HCEC 1CT (cell line): Measurements from ENCODE around the gene CLCN3.
"Not testable (repeated sequence)": the region's sequence is repeated elsewhere in the genome, so short reads cannot be mapped to it uniquely, and the experiment has no call there.

Experiments used
- DNase-seq: peaks from one replicate; pipeline ENCODE4 v3.0.0-alpha.2; 2017

Gene CLCN3

GRCh38 chr4:169618986-169619385 lies 1.4 kb upstream of the CLCN3 start:
- no peak for DNase-seq

GRCh38 chr4:169619518-169619957 lies 840 bp upstream of the CLCN3 start:
- peak; percentile 27 for DNase-seq

GRCh38 chr4:169620880-169621248 lies 486 bp downstream of the CLCN3 start:
- DNase-seq = no peak

- peak; percentile 80 for DNase-seq
Measured at GRCh38 chr4:169621731-169622492, 1.5 kb downstream of the CLCN3 start.

- DNase-seq = no peak
Measured at GRCh38 chr4:169622566-169622965, 2.2 kb downstream of the CLCN3 start.

GRCh38 chr4:169624012-169624411 lies 3.6 kb downstream of the CLCN3 start:
- DNase-seq = not testable (repeated sequence)

- no peak for DNase-seq
Measured at GRCh38 chr4:169625886-169626285, 5.5 kb downstream of the CLCN3 start.

- no peak for DNase-seq
Measured at GRCh38 chr4:169626331-169627282, 6.2 kb downstream of the CLCN3 start.

- no peak for DNase-seq
Measured at GRCh38 chr4:169627307-169627706, 6.9 kb downstream of the CLCN3 start.

GRCh38 chr4:169628579-169628978 lies 8.2 kb downstream of the CLCN3 start:
- no peak for DNase-seq

- DNase-seq = no peak
Measured at GRCh38 chr4:169630069-169630468, 9.7 kb downstream of the CLCN3 start.

GRCh38 chr4:169632896-169633295 lies 12.5 kb downstream of the CLCN3 start:
- DNase-seq = no peak

- DNase-seq = no peak
Measured at GRCh38 chr4:169634975-169635374, 14.6 kb downstream of the CLCN3 start.

- peak; percentile 82 for DNase-seq
Measured at GRCh38 chr4:169640261-169640870, 20.0 kb downstream of the CLCN3 start.

- no peak for DNase-seq
Measured at GRCh38 chr4:169644802-169645201, 24.4 kb downstream of the CLCN3 start.

- DNase-seq = no peak
Measured at GRCh38 chr4:169645627-169646026, 25.2 kb downstream of the CLCN3 start.

GRCh38 chr4:169649545-169650226 lies 29.3 kb downstream of the CLCN3 start:
- no peak for DNase-seq

- DNase-seq = no peak
Measured at GRCh38 chr4:169650227-169650936, 30.0 kb downstream of the CLCN3 start.

GRCh38 chr4:169652535-169652934 lies 32.2 kb downstream of the CLCN3 start:
- no peak for DNase-seq

GRCh38 chr4:169655401-169655800 lies 35.0 kb downstream of the CLCN3 start:
- DNase-seq = no peak

GRCh38 chr4:169657470-169658107 lies 37.2 kb downstream of the CLCN3 start:
- DNase-seq = no peak

- no peak for DNase-seq
Measured at GRCh38 chr4:169658196-169658595, 37.8 kb downstream of the CLCN3 start.
